Colonic mucosa (tissue), 4 donors: Measurements from ENCODE around the gene CFAP52. TPM values are rescaled to one million over a fixed set of nuclear protein-coding genes. Genes with fewer than 3 reads are reported as not detected.

Source experiments
- DNase-seq: peaks from one replicate; pipeline ENCODE4 v3.0.0-alpha.2; 2020
- H3K27ac ChIP-seq: fragments of 200-600 bp; one replicate; pipeline ENCODE4 v1.8.0; 2021
- H3K27me3 ChIP-seq: fragments of 200-600 bp; one replicate; pipeline ENCODE4 v1.8.0; 2021
- H3K36me3 ChIP-seq: fragments of 200-600 bp; one replicate; pipeline ENCODE4 v1.8.0; 2021
- H3K4me1 ChIP-seq: fragments of 200-600 bp; one replicate; pipeline ENCODE4 v1.8.0; 2021; ENCODE audit warnings: mild to moderate bottlenecking
- H3K4me3 ChIP-seq: fragments of 200-600 bp; one replicate; pipeline ENCODE4 v1.8.0; 2021
- H3K9ac ChIP-seq, 2 donors: one replicate each; pipeline ENCODE4 v1.7.0; 2013; ENCODE audit warnings: control low read depth in 2 of 2, low read depth in 2 of 2, low read length in 2 of 2
- H3K9me3 ChIP-seq: fragments of 200-600 bp; one replicate; pipeline ENCODE4 v1.8.0; 2021
- CTCF ChIP-seq: fragments of 200-600 bp; IDR thresholded peaks from one replicate; pipeline ENCODE4 v1.8.0; 2022; ENCODE audit warnings: antibody characterized with exemption, mild to moderate bottlenecking
- intact Hi-C: fragments of 100-400 bp; cut with DNase I; formaldehyde crosslinking; loops from one replicate; pipeline ENCODE4 v1.14.1; 2022
- total RNA-seq, 2 donors: library from RNA; stranded (reverse); fragmentation: NEBNext Ultra II Directional in 1 of 2; extraction: Animal tissue kit (Norgen Biotek cat#: 25700) in 1 of 2; gene quantifications; one replicate each; pipeline ENCODE4 v1.2.1, GENCODE V29; 2021
- donor health status: healthy.
- donor health status: DM: no; HTN: no; CAD: no.
- donor health status: DM: no; HTN: no; CAD: no.

The CFAP52 gene
- total RNA-seq, 2 donors from 2014 or later = not detected

- DNase-seq = no peak
- H3K27ac ChIP-seq = no peak overlapping the region
Observed at GRCh38 chr17:9672266-9672665, 95.8 kb downstream of the CFAP52 start.

GRCh38 chr17:9672691-9673090, 96.2 kb downstream of the CFAP52 start:
- no peaks in the 10 kb centered on the region for H3K4me1 ChIP-seq
- no peak overlapping the region for H3K4me3 ChIP-seq
- H3K36me3 ChIP-seq = no peaks in the 10 kb centered on the region
- intact Hi-C loops = loop anchor here (10.0 kb wide), 1 partner anchor 88 kb away; no protein-coding TSS in a partner anchor
- no peak overlapping the region for H3K9ac ChIP-seq
- no peak for TF ChIP-seq CTCF
- H3K27ac ChIP-seq = no peak overlapping the region
- no peaks in the 10 kb centered on the region for H3K27me3 ChIP-seq
- H3K9me3 ChIP-seq = no peaks in the 10 kb centered on the region
- no peak for DNase-seq

More at GRCh38 chr17:9672266-9672665, 95.8 kb downstream of the CFAP52 start:
- no peaks in the 10 kb centered on the region for H3K9me3 ChIP-seq
- TF ChIP-seq CTCF = no peak
- no peaks in the 10 kb centered on the region for H3K27me3 ChIP-seq
- H3K4me1 ChIP-seq = no peaks in the 10 kb centered on the region
- no peaks in the 10 kb centered on the region for H3K36me3 ChIP-seq
- intact Hi-C loops = loop anchor here (10.0 kb wide), 1 partner anchor 87 kb away; no protein-coding TSS in a partner anchor
- H3K4me3 ChIP-seq = no peak overlapping the region
- H3K9ac ChIP-seq = no peak overlapping the region

GRCh38 chr17:9676084-9676483, 99.6 kb downstream of the CFAP52 start:
- intact Hi-C loops = loop anchor here (5.0 to 10.0 kb wide), 2 partner anchors 49 to 91 kb away; no protein-coding TSS in a partner anchor
- H3K4me1 ChIP-seq = no peaks in the 10 kb centered on the region
- H3K27ac ChIP-seq = no peak overlapping the region
- no peaks in the 10 kb centered on the region for H3K27me3 ChIP-seq
- H3K9ac ChIP-seq = no peak overlapping the region
- no peak overlapping the region for H3K4me3 ChIP-seq
- peak; percentile 33 for TF ChIP-seq CTCF
- no peaks in the 10 kb centered on the region for H3K9me3 ChIP-seq
- no peak for DNase-seq
- H3K36me3 ChIP-seq = no peaks in the 10 kb centered on the region

GRCh38 chr17:9676820-9677310, 100.4 kb downstream of the CFAP52 start:
- no peak overlapping the region for H3K9ac ChIP-seq
- intact Hi-C loops = loop anchor here (5.0 to 10.0 kb wide), 2 partner anchors 50 to 92 kb away; no protein-coding TSS in a partner anchor
- no peak for TF ChIP-seq CTCF
- no peak overlapping the region for H3K4me3 ChIP-seq
- no peaks in the 10 kb centered on the region for H3K36me3 ChIP-seq
- no peaks in the 10 kb centered on the region for H3K27me3 ChIP-seq
- DNase-seq = no peak
- H3K27ac ChIP-seq = no peak overlapping the region
- no peaks in the 10 kb centered on the region for H3K4me1 ChIP-seq
- no peaks in the 10 kb centered on the region for H3K9me3 ChIP-seq

GRCh38 chr17:9677411-9677810, 101.0 kb downstream of the CFAP52 start:
- no peaks in the 10 kb centered on the region for H3K4me1 ChIP-seq
- DNase-seq = no peak
- no peak overlapping the region for H3K27ac ChIP-seq
- H3K27me3 ChIP-seq = no peaks in the 10 kb centered on the region
- TF ChIP-seq CTCF = no peak
- intact Hi-C loops = loop anchor here (5.0 to 10.0 kb wide), 2 partner anchors 50 to 93 kb away; no protein-coding TSS in a partner anchor
- no peaks in the 10 kb centered on the region for H3K36me3 ChIP-seq
- H3K9me3 ChIP-seq = no peaks in the 10 kb centered on the region
- H3K9ac ChIP-seq = no peak overlapping the region
- no peak overlapping the region for H3K4me3 ChIP-seq
